Measurements from ENCODE around the gene PCA3.

PCA3 gene

DNA sequence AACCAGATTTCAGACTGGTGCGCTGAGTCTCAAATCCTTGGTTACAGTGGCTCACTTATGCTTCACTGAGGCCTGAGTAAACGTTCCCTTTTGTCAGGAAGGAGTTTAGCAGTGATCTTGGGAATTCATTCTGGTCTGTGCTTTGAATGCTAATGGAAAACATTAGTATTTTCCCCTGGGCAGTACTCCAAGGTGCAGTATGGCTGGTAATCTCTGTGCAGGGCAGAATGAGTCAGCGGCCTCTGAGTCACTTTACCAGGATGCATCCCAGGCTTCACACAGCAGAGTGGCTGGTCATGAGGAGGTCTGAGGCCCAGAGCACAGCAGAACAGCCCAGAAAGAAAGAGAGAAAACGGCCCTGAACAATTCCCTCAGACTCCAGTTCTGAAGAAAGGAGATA lies 54.0 kb downstream of the PCA3 start:
- TF ChIP-seq, protein P1, sequence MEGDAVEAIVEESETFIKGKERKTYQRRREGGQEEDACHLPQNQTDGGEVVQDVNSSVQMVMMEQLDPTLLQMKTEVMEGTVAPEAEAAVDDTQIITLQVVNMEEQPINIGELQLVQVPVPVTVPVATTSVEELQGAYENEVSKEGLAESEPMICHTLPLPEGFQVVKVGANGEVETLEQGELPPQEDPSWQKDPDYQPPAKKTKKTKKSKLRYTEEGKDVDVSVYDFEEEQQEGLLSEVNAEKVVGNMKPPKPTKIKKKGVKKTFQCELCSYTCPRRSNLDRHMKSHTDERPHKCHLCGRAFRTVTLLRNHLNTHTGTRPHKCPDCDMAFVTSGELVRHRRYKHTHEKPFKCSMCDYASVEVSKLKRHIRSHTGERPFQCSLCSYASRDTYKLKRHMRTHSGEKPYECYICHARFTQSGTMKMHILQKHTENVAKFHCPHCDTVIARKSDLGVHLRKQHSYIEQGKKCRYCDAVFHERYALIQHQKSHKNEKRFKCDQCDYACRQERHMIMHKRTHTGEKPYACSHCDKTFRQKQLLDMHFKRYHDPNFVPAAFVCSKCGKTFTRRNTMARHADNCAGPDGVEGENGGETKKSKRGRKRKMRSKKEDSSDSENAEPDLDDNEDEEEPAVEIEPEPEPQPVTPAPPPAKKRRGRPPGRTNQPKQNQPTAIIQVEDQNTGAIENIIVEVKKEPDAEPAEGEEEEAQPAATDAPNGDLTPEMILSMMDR (IDR thresholded peaks at IDR 0.05; ENCODE audit: insufficient read depth, low read length, missing control alignments): no peak
- ChIA-PET POLR2A (no interaction called here), CTCF (no interaction called here)
- H3K4me3 ChIP-seq (ENCODE audit: low read depth, low read length): no peak overlapping the region
- peak; percentile 87 for DNase-seq (ENCODE audit: low read depth, low spot score)

DNA sequence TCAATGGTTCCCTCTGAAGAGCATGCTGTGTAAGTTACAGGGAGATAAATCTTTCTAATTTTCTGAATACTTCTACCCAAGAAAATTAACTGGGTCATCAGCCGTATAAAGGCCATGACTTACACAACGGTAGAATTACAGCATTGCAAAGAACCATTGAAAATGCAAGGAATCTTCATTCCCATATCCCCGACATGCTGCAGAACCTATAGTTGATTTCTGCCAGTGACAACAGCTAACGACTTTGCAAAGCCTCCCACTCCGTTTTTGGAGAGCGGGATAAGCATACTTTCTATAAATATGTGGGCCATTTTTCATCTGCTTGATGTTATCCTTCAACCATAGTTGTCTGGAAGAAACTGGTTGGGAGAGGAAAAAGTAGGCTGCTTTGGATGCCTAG lies 56.2 kb downstream of the PCA3 start:
- no peak for DNase-seq (ENCODE audit: low read depth, low spot score)
- TF ChIP-seq, protein P1 (IDR thresholded peaks at IDR 0.05; ENCODE audit: insufficient read depth, low read length, missing control alignments): no peak
- CTCF ChIA-PET: interaction anchor here (0.6 to 1.4 kb wide), 3 partner anchors 9 to 168 kb away, joined by 3 to 5 read pairs (median 3); no protein-coding TSS in a partner anchor
- POLR2A ChIA-PET: no interaction called here
- H3K4me3 ChIP-seq (ENCODE audit: low read depth, low read length): no peak overlapping the region

DNA sequence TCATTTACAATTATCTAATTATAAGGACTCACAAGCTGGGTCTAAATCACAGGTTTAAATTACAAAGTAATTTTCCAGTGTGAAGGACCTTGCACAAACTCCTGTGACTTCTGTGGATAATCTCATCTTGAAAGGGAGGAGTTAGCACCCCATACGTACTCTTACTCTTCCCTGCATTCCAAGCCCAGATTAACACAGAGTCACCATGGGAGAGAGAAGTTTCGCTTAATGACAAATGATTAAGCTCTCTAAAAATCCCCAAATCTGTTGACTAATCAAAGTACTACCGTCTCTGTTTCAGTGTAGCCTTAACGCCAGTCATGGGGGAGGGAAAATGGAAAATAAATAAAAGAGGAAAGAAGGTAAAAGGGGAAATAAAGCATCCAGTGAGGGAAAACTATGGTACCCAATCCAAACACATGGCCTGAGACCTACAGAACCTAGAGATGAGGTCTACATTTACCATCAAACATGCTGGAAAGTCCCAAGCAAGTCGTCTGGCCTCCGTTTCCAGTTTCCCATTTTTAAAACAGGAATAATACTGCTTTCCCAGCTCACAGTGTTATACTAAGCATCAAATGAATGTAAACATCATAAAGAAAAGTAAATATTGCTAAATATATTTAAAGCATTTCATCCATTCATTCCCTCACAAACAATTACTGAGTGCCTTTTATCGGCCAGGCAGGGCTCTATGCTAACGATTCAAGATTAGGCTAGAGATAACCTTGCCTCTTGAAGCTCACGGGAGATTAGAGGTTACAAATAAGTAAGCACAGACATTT lies 63.2 kb downstream of the PCA3 start:
- POLR2A ChIA-PET: no interaction called here
- H3K4me3 ChIP-seq (ENCODE audit: low read depth, low read length): no peak overlapping the region
- TF ChIP-seq, protein P1 (IDR thresholded peaks at IDR 0.05; ENCODE audit: insufficient read depth, low read length, missing control alignments): no peak
- no peak for DNase-seq (ENCODE audit: low read depth, low spot score)
- CTCF ChIA-PET: no interaction called here

DNA sequence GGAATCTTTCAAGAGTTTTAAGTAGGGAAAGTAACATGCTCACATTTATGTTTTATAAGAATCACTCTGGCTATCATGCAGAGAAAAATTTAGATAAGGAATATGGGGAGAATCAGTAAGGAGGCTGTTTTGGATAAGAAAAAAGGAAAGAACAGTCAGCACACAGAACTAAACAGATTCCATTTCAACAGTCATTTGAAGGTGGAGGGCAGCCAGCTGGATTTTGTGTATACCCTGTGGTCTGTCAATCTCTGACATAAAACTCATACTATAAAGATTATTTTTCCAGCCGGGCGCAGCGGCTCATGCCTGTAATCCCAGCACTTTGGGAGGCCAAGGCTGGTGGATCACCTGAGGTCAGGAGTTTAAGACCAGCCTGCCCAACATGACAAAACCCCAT lies 64.2 kb downstream of the PCA3 start:
- TF ChIP-seq, protein P1 (IDR thresholded peaks at IDR 0.05; ENCODE audit: insufficient read depth, low read length, missing control alignments): no peak
- H3K4me3 ChIP-seq (ENCODE audit: low read depth, low read length): no peak overlapping the region
- CTCF ChIA-PET: interaction anchor here (0.9 kb wide), 1 partner anchor 20 kb away, joined by 3 read pairs; no protein-coding TSS in a partner anchor
- no peak for DNase-seq (ENCODE audit: low read depth, low spot score)
- POLR2A ChIA-PET: no interaction called here

DNA sequence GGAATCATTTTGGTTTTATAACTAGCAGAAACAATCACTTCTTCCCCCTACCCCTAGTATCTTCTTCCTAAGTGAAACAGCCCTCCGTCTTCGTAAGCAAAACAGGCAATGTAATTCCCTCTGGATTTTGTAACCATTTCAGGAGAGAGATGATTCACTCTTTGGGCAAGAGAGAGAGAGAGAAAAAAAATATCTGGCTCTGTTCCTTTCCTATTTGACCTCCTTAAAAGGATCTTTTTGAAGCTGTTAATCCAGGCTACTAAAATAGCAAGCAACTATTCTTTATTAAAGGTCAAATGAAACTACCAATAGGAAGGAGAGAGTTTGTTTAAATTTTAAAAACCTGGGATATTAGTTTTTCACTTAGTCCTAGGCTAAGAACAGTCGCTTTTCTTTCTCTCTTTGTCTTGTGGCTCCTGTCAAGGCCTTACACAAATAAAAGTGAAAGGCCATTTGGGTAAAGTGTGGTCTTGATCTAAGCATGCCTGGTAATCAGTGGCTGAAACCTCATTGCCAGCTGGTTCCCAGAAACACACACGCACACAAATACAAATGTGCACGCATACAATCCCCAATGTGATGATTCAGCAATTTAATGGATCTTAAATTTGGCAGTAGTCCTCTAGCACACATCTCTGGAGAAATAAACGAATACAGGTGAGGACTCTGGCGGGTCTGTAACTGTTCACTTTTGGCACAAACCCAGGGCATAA lies 71.5 kb downstream of the PCA3 start:
- peak; percentile 84 for DNase-seq (ENCODE audit: low read depth, low spot score)
- ChIA-PET POLR2A (no interaction called here), CTCF (no interaction called here)
- H3K4me3 ChIP-seq (ENCODE audit: low read depth, low read length): no peak overlapping the region
- TF ChIP-seq, protein P1 (IDR thresholded peaks at IDR 0.05; ENCODE audit: insufficient read depth, low read length, missing control alignments): no peak

Measured in AG04449 (cell line).